Right kidney (tissue), 9 donors: Measurements from ENCODE around the gene FCGR3B.
"Not testable (repeated sequence)": the region's sequence is repeated elsewhere in the genome, so short reads cannot be mapped to it uniquely, and the experiment has no call there.

Source experiments
- DNase-seq: peaks from one replicate; pipeline ENCODE4 v3.0.0-alpha.2; 2016
- long read RNA-seq, 8 donors: transcript quantifications; one replicate each; lab custom pipeline, GENCODE V29; 2026

The FCGR3B gene
- long read RNA-seq, donor 1: 0 reads
- long read RNA-seq, donor 2: 0 reads
- long read RNA-seq, donor 3, partial matches to known transcripts: 0 of 1 reads
- long read RNA-seq, donor 3, other reads (novel, unspliced or antisense): 0 of 1 reads
- long read RNA-seq, donor 4: 0 reads
- long read RNA-seq, donor 5: 0 reads
- long read RNA-seq, donor 6: 0 reads
- long read RNA-seq, donor 7: 0 reads
- long read RNA-seq, donor 8: 0 reads

DNA sequence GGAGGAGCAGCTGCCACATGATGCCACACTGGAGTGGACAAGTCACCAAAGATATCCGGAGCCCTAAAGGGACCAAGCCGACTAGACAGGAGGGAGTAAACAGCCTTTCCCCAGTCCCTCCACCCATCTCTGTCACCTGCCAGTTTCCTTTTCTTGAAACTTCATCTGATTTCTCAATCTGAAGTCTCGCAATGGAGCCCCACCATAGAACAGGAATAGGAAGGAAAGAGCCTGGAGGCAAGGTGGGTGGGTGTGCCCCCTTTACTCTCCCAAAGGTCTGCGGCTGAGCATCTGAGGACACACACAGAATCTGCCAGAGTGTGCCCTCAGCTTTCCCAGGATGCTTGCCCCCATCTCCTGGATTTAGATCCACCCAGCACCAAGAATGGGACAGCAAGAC, at the start of gene FCGR3B:
TSS of gene FCGR3B (minus strand) at position 101 of the 400 bp plus-strand sequence. CDS start at position 19, 82 bp downstream.
- DNase-seq: no peak

DNA sequence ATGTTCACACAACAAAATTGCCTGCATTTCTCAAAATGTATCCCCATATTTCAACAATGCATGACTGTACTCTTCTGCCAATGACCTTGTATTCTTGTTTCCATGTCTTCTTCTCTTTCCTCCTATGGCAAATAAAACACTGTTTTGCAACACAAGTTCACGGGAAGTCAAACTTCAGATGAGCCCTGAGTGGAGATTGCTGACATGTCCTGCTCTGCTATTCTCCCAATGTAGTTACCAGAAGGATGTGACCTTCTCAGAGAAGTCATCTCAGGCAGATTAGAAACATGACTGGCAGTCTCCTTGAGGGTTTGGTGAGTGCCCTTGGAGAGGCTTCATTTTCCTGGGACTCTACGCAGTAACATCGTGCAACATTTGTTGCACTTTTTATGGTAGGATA, 47.5 kb upstream of the FCGR3B start:
- no peak for DNase-seq

DNA sequence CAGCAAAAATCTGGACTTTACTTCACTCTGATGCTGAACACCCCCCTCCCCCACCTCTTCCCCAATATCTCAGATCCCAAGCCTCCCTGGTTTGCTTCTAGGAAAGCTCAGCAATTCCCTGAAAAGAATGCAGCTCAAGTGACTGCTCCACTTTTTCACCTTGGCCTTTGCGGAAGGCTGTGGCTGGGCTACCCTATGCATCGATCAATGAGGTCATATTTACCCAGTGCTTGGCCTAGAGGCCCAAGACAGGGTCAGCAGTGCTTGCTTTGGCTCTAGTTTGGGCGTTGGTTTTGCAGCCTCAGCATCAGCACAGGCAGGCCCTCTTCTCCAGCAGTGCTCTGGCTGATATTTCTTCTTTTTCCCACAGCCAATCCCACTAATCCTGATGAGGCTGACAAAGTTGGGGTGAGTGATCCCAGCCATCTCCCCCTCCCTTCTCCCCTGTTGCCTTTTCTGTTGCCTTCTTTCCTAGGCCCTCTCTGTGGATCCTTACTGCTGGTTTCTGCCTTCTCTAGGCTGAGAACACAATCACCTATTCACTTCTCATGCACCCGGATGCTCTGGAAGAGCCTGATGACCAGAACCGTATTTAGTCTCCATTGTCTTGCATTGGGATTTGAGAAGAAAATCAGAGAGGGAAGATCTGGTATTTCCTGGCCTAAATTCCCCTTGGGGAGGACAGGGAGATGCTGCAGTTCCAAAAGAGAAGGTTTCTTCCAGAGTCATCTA, 46.1 kb upstream of the FCGR3B start:
- DNase-seq: no peak

DNA sequence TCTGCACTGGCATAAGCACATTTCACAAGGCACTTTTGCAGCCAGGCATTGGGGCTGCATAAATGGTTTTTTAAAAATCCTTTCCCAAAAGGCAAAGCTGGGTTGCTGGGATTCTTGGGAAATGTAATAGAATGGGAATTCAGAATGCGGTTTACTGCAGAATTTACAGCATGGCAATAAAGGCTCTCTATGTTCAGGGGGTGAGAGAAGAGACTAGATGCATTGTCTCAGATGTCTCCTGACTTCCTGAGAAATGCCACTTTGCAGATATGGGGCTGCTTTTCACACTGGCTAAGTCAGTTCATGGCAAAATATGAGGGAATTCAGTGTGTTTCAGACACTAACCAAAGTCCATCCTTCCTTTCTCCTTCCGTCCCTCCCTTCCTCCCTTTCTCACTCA, 45.5 kb upstream of the FCGR3B start:
- DNase-seq: no peak

GRCh38 chr1:161674908-161675307, 43.9 kb upstream of the FCGR3B start:
- DNase-seq: not testable (repeated sequence)

- not testable (repeated sequence) for DNase-seq
Observed at GRCh38 chr1:161674447-161674846, 43.5 kb upstream of the FCGR3B start.

- DNase-seq: not testable (repeated sequence)
Observed at GRCh38 chr1:161673437-161673836, 42.5 kb upstream of the FCGR3B start.

DNA sequence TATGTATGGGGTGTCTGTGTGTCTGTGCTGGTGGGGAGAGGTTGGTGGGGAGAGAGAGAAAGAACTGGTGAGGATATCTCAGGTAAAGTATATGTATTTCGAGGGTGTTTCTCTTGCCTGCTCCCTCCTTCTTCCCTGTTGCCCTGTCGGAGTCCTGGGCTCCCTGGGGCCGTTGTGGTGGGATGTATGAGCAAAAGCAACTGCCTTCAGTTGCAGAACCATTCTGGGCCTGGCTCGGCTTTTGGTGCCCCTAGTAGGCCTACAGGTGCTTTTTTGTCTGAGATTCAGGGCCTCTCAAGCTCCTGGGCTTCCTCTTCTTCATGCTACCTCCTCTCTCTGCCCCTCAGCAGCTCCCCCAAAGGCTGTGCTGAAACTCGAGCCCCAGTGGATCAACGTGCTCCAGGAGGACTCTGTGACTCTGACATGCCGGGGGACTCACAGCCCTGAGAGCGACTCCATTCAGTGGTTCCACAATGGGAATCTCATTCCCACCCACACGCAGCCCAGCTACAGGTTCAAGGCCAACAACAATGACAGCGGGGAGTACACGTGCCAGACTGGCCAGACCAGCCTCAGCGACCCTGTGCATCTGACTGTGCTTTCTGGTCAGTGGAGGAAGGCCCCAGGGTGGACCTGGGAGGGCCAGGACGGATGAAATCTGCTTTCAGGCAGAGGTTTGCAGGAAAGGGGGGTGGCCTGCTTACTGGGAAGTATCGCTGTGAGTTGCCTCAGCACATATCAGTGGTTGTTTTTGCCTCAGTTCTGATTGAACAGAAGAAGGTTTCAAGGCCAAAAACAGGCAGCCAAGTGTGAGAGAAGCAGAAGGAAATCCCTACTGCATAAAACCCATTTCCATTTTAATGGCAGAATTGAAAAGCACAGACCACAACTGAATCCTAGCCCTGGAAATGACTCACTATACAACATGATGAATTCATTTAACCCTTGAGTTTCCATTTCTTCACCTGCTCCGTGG, 40.4 kb upstream of the FCGR3B start:
- DNase-seq: peak; percentile 6

GRCh38 chr1:161664689-161665088, 33.7 kb upstream of the FCGR3B start:
- DNase-seq: not testable (repeated sequence)

DNA sequence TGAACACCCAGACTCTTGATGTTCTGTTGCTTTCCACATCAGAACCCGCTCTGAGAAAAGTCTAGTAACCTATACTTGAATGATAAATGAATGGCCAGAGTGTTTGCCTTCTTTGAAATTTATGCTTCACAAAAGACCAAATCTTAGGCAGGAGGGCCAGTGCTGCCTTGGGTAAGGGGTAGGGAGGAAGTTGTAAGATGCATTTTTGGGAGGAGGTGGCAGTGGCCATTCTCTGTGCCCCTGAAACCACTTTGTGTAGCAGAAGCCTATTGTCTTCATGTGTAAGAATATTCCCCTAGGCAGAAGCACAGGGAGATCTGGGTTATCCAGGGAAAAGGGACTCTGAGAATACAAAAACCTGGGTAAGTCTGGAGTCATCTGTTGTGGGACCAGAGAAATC, 32.6 kb upstream of the FCGR3B start:
- not testable (repeated sequence) for DNase-seq

- not testable (repeated sequence) for DNase-seq
Observed at GRCh38 chr1:161662684-161663339, 31.8 kb upstream of the FCGR3B start, which contains the start of gene FCGR2B. Gene FCGR2B (plus strand): TSS chr1:161663143. CDS start chr1:161663242, 99 bp downstream.

GRCh38 chr1:161661660-161662311, 30.8 kb upstream of the FCGR3B start:
- not testable (repeated sequence) for DNase-seq

GRCh38 chr1:161658524-161658923, 27.5 kb upstream of the FCGR3B start:
- DNase-seq: not testable (repeated sequence)

DNA sequence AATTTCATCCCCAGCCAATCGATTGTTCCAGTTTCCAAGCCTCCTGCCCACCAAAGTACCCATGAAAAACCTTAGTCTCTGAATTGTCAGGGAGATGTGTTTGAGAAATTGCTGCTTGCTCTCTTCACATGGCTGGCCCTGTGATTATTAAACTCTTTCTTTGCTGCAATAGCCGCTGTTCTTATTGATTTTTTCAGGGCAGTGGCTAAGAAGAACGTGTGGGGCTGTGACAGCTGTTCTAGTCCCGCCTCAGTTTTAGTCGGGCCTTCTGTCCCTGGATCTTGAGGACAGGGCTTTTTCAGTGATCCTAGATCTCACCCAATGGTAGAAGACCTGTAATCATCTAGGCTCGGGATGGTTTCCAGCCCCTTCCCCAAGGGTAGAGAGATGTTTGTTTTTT, 23.0 kb upstream of the FCGR3B start:
- not testable (repeated sequence) for DNase-seq

- DNase-seq: not testable (repeated sequence)
Observed at GRCh38 chr1:161653541-161653940, 22.6 kb upstream of the FCGR3B start.

DNA sequence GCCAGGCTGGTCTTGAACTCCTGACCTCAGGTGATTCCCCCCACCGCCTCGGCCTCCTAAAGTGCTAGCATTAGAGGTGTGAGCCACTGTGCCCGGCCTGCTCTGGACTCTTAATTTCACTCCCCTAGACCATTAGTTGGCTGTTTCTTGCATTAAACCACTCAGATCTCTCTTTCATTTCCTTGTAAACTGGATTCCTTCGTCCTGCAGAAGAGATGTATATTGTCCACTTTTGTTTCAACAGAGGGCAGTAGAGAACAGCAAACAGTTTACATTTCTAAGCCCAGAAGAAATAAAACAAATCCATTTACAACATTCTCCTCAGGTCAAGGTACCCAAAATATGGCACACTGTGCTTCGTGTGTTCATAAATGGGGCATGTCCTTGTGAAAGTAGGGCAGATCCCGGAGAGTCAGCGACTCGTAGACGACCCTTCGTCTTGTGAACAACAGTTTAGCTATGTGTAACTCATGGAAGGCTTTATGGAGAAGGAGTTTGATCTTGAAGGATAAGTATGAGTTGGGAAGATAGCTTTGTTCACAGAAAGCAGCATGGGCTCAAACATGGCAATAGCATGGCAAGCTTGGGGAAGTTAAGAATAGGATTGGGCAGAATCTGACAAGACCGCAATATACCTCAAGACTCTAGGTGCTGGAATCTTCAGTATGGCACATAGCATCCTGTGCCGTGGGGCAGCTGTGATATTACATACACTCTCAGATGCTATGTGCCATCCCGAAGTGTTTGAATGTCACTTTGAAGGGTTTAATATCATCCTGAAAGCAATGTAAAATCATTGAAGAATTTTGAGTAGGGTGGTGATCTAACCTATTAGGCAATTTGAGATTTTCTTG, 16.8 kb upstream of the FCGR3B start:
- peak; percentile 28 for DNase-seq

DNA sequence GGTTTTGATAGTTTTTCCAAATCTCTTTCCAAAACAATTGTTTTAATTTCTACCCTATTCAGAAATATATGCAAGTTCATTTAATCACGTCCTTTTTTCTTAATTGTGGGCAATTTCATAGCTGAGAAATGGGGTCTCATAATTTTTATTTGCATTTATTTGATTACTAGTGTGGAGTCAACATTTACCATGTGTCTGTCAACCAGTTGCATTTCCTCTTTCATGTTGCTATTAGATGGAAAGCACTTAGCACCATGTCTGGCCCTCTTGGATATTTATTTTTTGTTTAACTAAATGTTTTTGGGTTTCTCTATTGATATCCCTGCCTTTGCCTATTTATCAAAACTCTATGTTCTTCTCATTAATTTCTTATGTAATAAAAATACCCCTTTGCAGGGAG, 13.9 kb upstream of the FCGR3B start:
- DNase-seq: not testable (repeated sequence)

DNA sequence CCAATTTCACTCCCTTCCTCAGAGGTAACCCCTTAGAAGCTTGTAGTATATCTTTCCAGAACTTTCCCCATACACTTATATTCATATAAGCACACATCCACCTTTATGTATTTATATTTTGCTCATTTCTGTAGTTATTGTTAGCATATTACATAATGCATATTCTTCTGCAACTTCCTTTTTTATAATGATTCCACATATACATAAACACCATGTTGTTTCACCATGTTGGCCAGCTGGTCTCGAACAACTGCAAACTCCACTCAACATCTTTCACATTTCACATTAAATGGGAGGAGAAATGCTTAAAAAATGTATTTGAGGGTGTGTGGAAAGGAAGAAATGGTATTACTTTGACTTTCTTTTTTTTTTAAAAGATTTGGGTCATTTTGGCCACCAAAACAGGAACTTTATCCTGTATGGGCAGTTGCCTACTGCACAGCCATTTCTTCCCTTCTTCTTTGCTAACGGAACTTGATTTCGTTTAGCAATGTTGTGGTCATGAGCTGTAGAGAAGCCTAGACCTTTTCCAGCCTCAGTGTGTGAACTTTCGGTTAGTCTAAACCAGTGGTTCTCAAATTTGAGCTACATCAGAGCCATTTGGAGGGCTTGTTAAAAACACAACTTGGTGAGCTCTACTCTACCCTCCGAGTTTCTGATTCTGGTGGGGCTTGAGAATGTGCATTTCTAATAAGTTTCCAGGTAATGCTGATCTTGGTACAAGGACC, 12.7 kb upstream of the FCGR3B start:
- not testable (repeated sequence) for DNase-seq

DNA sequence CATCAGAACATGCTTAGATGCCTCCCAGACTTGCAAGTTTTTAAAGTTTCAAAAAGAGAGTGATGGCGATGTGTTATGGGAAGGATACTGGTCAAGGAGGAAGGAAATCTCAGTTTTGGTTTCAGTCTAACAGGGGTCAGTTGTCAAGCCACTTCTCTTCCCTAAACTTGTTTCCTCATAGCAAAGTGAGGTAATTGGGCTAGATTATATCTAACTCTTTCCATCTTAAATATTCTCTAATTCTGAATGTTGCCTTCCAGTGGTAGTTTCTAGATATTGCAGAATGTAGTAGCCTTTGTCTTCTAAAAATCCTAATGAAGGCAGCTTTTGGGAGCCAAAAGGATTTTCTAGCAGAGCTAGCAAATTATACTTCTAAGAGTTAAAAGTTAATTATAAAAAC, 11.7 kb upstream of the FCGR3B start:
- not testable (repeated sequence) for DNase-seq

- DNase-seq: not testable (repeated sequence)
Observed at GRCh38 chr1:161639203-161639602, 8.2 kb upstream of the FCGR3B start.
